Esophagus squamous epithelium (tissue), 5 donors: Measurements from ENCODE around the gene RMI2. TPM values are rescaled to one million over a fixed set of nuclear protein-coding genes. Genes with fewer than 3 reads are reported as not detected.

Experiments
- DNase-seq: peaks from one replicate; lab custom pipeline; 2025; lab: John Stamatoyannopoulos, UW
- H3K27ac ChIP-seq, 4 donors: fragments of 200-600 bp; sonication (generic); one replicate each; pipeline ENCODE4 v1.5.1; 2016 to 2019; ENCODE audit warnings: mild to moderate bottlenecking in 1 of 4
- H3K27me3 ChIP-seq, 4 donors: fragments of 200-600 bp; sonication (generic); 1 replicate in 3 of 4; 2 replicates in 1 of 4; pipeline versions ENCODE4 v1.5.1 to v1.6.0; 2017 to 2021; ENCODE audit warnings: antibody characterized with exemption in 1 of 4
- H3K36me3 ChIP-seq, 3 donors: fragments of 200-600 bp; sonication (generic); one replicate each; pipeline ENCODE4 v1.5.1; 2016 to 2019
- H3K4me1 ChIP-seq, 3 donors: fragments of 200-600 bp; sonication (generic); one replicate each; pipeline ENCODE4 v1.5.1; 2017 to 2019
- H3K4me3 ChIP-seq, 4 donors: fragments of 200-600 bp; sonication (generic); 1 replicate in 3 of 4; 2 replicates in 1 of 4; pipeline ENCODE4 v1.5.1; 2016 to 2019; ENCODE audit warnings: mild to moderate bottlenecking in 2 of 4, moderate library complexity in 1 of 4
- H3K9me3 ChIP-seq, 3 donors: fragments of 200-600 bp; sonication (generic); one replicate each; pipeline ENCODE4 v1.5.1; 2016 to 2019
- POLR2A ChIP-seq, 4 donors: fragments of 450-650 bp; IDR thresholded peaks; one replicate each; pipeline ENCODE4 v1.6.1; 2017; ENCODE audit warnings: antibody characterized with exemption in 4 of 4, mild to moderate bottlenecking in 4 of 4, moderate library complexity in 3 of 4
- WGBS, 2 donors: methylation state at CpG; one replicate each; pipeline ENCODE4 v1.1.5; 2018; 5-methylcytosine and 5-hydroxymethylcytosine counted together
- intact Hi-C: fragments of 100-400 bp; cut with DNase I; formaldehyde crosslinking; loops from one replicate; pipeline ENCODE4 v1.15.0; 2022
- total RNA-seq, 4 donors: library from RNA; depleted of rRNA; stranded (reverse); fragments of >200 nt; gene quantifications; one replicate each; pipeline ENCODE4 v1.1.0, GENCODE V29; 2016
- TF ChIP-seq, protein P1 (sequence below), 6 experiments: fragments of 450-650 bp in 4 of 6; fragments of 200-600 bp in 2 of 6; sonication (generic) in 2 of 6; IDR thresholded peaks; one replicate each; pipeline ENCODE4 v1.5.1; 2016 to 2019; ENCODE audit warnings: antibody characterized with exemption in 6 of 6, mild to moderate bottlenecking in 4 of 6, moderate library complexity in 4 of 6
- donor health status: DM: yes; HTN: yes; CAD: no.

Gene RMI2
- total RNA-seq, 4 donors from 2014 or later = 4.6 to 12.0 (median 8.1) TPM

DNA sequence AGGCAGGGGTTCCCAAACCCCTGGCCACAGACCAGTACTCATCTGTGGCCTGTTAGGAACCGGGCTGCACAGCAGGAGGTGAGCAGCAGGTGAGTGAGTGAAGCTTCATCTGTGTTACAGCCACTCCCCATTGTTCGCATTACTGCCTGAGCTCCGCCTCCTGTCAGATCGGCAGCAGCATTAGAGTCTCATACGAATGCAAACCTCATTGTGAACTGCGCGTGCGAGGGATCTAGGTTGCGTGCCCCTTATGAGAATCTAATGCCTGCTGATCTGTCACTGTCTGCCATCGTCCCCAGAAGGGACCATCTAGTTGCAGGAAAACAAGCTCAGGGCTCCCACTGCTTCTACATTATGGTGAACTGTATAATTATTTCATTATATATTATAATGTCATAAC lies 25.1 kb upstream of the RMI2 start:
- no peaks in the 10 kb centered on the region for H3K4me1 ChIP-seq
- no peak overlapping the region for H3K27ac ChIP-seq
- TF ChIP-seq, protein P1, sequence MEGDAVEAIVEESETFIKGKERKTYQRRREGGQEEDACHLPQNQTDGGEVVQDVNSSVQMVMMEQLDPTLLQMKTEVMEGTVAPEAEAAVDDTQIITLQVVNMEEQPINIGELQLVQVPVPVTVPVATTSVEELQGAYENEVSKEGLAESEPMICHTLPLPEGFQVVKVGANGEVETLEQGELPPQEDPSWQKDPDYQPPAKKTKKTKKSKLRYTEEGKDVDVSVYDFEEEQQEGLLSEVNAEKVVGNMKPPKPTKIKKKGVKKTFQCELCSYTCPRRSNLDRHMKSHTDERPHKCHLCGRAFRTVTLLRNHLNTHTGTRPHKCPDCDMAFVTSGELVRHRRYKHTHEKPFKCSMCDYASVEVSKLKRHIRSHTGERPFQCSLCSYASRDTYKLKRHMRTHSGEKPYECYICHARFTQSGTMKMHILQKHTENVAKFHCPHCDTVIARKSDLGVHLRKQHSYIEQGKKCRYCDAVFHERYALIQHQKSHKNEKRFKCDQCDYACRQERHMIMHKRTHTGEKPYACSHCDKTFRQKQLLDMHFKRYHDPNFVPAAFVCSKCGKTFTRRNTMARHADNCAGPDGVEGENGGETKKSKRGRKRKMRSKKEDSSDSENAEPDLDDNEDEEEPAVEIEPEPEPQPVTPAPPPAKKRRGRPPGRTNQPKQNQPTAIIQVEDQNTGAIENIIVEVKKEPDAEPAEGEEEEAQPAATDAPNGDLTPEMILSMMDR (IDR thresholded peaks at IDR 0.05) = no peak
- TF ChIP-seq POLR2A (IDR thresholded peaks at IDR 0.05) = no peak
- no peak overlapping the region for H3K4me3 ChIP-seq
- no peaks in the 10 kb centered on the region for H3K36me3 ChIP-seq
- H3K9me3 ChIP-seq = no peaks in the 10 kb centered on the region
- 72 to 74% methylated on average over 9 of the region's 10 CpGs for WGBS, 2 donors
- intact Hi-C loops = no loop called here
- H3K27me3 ChIP-seq = no peaks in the 10 kb centered on the region
- DNase-seq = no peak

DNA sequence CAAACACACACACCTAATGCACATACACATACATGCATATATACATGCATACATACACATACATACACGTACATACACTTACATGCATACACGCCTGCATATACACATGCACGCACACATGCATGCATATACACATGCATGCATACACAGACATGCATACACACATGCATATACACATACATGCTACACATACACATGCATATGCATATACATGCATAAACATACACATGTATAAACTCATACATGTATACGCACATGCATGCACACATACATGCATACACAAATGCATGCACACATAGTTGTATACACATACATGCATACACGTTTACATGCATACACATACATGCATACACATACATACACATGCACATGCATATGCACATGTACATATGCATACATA lies 23.6 kb upstream of the RMI2 start:
- intact Hi-C loops = no loop called here
- no peaks in the 10 kb centered on the region for H3K36me3 ChIP-seq

DNA sequence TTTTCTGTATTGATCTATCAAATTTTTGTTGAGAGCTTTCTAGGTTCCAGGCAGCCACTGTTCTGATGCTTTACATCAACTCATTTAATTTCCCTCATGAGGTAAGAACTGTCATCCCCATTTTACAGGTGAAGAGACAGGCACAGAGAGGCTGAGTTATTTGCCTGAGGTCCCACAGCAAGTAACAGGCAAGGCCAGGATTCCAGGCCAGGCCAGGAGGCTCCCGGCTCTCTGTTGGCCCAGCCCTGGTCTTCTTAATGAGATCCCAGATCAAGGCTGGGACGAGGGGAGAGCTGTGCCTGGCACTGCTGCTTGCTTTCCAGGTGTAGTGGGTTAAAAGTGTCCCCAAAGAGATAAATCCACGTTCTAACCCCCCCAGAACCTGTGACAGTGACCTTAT lies 22.4 kb upstream of the RMI2 start:
- H3K4me1 ChIP-seq = peaks cover 0 to 3% (median 2%) of the 10 kb centered on the region in 3 donors
- no peaks in the 10 kb centered on the region for H3K36me3 ChIP-seq
- no peak for TF ChIP-seq POLR2A (IDR thresholded peaks at IDR 0.05)
- TF ChIP-seq, protein P1 (IDR thresholded peaks at IDR 0.05) = no peak
- no peak overlapping the region for H3K27ac ChIP-seq
- H3K27me3 ChIP-seq = no peaks in the 10 kb centered on the region
- whole genome bisulfite sequencing, 2 donors = 70 to 100% methylated on average over 1 to 2 of the region's 3 CpGs
- intact Hi-C loops = no loop called here
- DNase-seq = no peak
- H3K9me3 ChIP-seq = no peaks in the 10 kb centered on the region
- H3K4me3 ChIP-seq = no peak overlapping the region

More for the DNA sequence above, 23.6 kb upstream of the RMI2 start:
- no peaks in the 10 kb centered on the region for H3K4me1 ChIP-seq
- no peak overlapping the region for H3K27ac ChIP-seq
- TF ChIP-seq POLR2A (IDR thresholded peaks at IDR 0.05) = no peak
- TF ChIP-seq, protein P1 (IDR thresholded peaks at IDR 0.05) = no peak
- WGBS, 2 donors = 65 to 71% methylated on average over 5 of the region's 5 CpGs
- no peaks in the 10 kb centered on the region for H3K27me3 ChIP-seq
- no peak for DNase-seq
- no peak overlapping the region for H3K4me3 ChIP-seq
- no peaks in the 10 kb centered on the region for H3K9me3 ChIP-seq

DNA sequence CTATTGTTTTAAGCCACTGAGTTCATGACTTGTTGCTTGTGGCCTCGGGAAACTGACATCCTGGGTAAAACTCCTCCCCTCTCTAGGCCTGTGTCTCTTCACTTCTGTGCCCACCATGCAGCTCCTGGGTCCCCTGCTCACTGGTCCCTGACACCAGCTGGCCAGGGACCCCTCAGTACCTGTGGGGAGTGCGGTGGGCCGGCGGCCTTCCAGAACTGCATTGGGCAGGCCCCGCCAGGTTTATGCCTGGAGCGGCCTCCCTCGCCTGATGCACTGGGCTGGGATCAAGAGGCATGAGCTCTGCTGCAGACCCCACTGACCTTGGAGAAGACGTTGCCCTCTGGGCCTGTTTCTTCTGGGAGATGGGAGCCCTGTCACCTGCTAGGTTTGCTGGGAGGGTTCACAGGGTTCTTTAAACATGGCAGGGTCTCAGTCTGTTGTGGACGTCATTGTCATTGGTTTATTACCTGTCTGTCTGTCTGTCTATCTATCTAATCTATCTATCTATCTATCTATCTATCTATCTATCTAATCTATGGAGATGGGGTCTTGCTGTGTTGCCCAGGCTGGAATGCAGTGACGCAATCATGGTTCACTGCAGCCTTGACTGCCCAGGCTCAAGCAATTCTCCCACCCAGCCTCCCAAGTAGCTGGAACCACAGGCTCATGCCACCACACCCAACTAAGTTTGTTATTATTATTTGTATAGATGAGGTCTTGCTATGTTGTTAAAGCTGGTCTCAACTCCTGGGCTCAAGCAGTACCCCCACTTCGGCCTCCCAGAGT lies 21.5 kb upstream of the RMI2 start:
- Histone ChIP-seq H3K9me3 (no peaks in the 10 kb centered on the region), H3K36me3 (no peaks in the 10 kb centered on the region), H3K4me3 (no peak overlapping the region), H3K27me3 (no peaks in the 10 kb centered on the region), H3K4me1 (peaks cover 6 to 12% (median 11%) of the 10 kb centered on the region in 3 donors), H3K27ac (no peak overlapping the region)
- DNase-seq = no peak
- TF ChIP-seq, protein P1 (IDR thresholded peaks at IDR 0.05) = no peak
- no peak for TF ChIP-seq POLR2A (IDR thresholded peaks at IDR 0.05)
- WGBS, 2 donors = 88 to 100% methylated on average over 5 of the region's 11 CpGs
- intact Hi-C loops = no loop called here

DNA sequence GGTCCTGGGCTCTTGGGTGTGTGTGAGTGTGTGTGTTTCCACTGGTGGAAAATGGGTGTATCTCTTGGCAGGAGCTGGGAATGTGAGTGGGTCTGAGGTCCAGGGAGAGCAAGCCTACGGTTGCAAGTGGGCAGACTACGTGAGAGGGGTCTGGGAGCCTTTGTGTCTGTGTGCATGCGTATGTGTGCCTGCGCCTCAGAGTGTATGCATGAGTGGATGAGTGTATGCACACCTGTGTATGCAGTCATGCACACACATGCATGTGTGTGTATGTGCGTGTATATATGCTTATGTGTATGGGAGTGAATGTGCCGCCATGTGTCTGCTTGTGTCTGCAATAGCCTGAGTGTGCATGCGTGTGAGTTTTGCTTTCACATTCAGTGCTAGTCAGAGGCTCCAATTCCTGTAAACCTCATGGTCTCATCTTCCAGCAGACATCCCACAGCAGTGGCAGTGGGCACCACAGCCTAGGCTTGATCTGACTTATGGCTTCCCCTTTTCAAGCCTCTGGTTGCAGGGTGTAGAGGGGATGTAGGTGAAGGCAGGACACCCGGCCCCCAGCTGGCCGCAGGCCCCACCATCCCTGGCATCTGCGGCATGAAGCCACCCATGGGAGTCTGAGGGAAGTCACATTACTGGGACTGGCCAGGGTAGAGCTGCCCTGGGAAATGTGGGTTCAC lies 19.7 kb upstream of the RMI2 start:
- Histone ChIP-seq H3K27ac (no peak overlapping the region), H3K36me3 (no peaks in the 10 kb centered on the region), H3K4me1 (peaks cover 8 to 20% (median 19%) of the 10 kb centered on the region in 3 donors), H3K9me3 (no peaks in the 10 kb centered on the region), H3K27me3 (no peaks in the 10 kb centered on the region), H3K4me3 (no peak overlapping the region)
- WGBS, 2 donors = 73 to 81% methylated on average over 4 to 7 of the region's 10 CpGs
- intact Hi-C loops = no loop called here
- DNase-seq = no peak
- TF ChIP-seq POLR2A (IDR thresholded peaks at IDR 0.05) = no peak
- TF ChIP-seq, protein P1 (IDR thresholded peaks at IDR 0.05) = no peak
